DOHH2 (cell line): ENCODE measurements around the gene ELAVL1.

Experiments
- H3F3A ChIP-seq: fragments of 200-600 bp; sonication (generic), shearing (Covaris generic); 2 replicates; pipeline ENCODE4 v1.6.0; 2016; ENCODE audit warnings: antibody characterized with exemption, mild to moderate bottlenecking; ENCODE audit not compliant: control insufficient read depth, insufficient read depth
- H3K27ac ChIP-seq: fragments of 200-600 bp; sonication (generic); 2 replicates; pipeline ENCODE4 v1.5.1; 2014; ENCODE audit warnings: low read depth, mild to moderate bottlenecking, low read length, moderate library complexity
- H3K27me3 ChIP-seq: fragments of 200-600 bp; sonication (generic); 2 replicates; pipeline ENCODE4 v1.6.1; 2014; ENCODE audit warnings: mild to moderate bottlenecking, low read length, mixed read lengths; ENCODE audit not compliant: control insufficient read depth
- H3K36me3 ChIP-seq: fragments of 200-600 bp; sonication (generic); 2 replicates; pipeline ENCODE4 v1.6.1; 2014; ENCODE audit warnings: mild to moderate bottlenecking, low read length, moderate library complexity, mixed read lengths; ENCODE audit not compliant: control insufficient read depth
- H3K4me1 ChIP-seq: fragments of 200-600 bp; sonication (generic); 2 replicates; pipeline ENCODE4 v1.6.1; 2014; ENCODE audit warnings: mild to moderate bottlenecking, low read length, mixed read lengths; ENCODE audit not compliant: control insufficient read depth
- H3K4me2 ChIP-seq: fragments of 200-600 bp; sonication (generic); 2 replicates; pipeline ENCODE4 v1.6.0; 2014; ENCODE audit warnings: mild to moderate bottlenecking, low read length, moderate library complexity
- H3K4me3 ChIP-seq: fragments of 200-600 bp; sonication (generic); 2 replicates; pipeline ENCODE4 v1.5.1; 2014; ENCODE audit warnings: mild to moderate bottlenecking, low read length, mixed read lengths
- H3K79me2 ChIP-seq: fragments of 200-600 bp; sonication (generic); 2 replicates; pipeline ENCODE4 v1.6.1; 2014; ENCODE audit warnings: mild to moderate bottlenecking, low read length, mixed read lengths; ENCODE audit not compliant: control insufficient read depth
- H3K9me2 ChIP-seq: fragments of 200-600 bp; sonication (generic); replicated peaks from 2 replicates; pipeline ENCODE4 v1.6.1; 2014; ENCODE audit warnings: mild to moderate bottlenecking, low read length, mixed read lengths; ENCODE audit not compliant: control insufficient read depth
- H3K9me3 ChIP-seq: fragments of 200-600 bp; sonication (generic); 2 replicates; pipeline ENCODE4 v1.6.1; 2014; ENCODE audit warnings: antibody characterized with exemption, low read length, mixed read lengths; ENCODE audit not compliant: control insufficient read depth, insufficient read depth
- H4K20me1 ChIP-seq: fragments of 200-600 bp; sonication (generic); 2 replicates; pipeline ENCODE4 v1.6.0; 2014; ENCODE audit warnings: low read depth, mild to moderate bottlenecking, antibody characterized with exemption, low read length, moderate library complexity; ENCODE audit not compliant: control insufficient read depth, insufficient read depth
- CTCF ChIP-seq: fragments of 200-600 bp; sonication (generic); IDR thresholded peaks from one replicate; pipeline ENCODE4 v1.5.1; 2014; ENCODE audit warnings: antibody characterized with exemption, mild to moderate bottlenecking, low read depth, low read length; ENCODE audit not compliant: poor library complexity, severe bottlenecking
- EZH2phosphoT487 ChIP-seq: fragments of 200-600 bp; sonication (generic); IDR thresholded peaks from 2 replicates; pipeline ENCODE4 v1.6.1; 2017; ENCODE audit warnings: borderline replicate concordance, mild to moderate bottlenecking, antibody characterized with exemption, low read length, moderate library complexity, mixed read lengths

Gene ELAVL1

GRCh38 chr19:8044018-8044417 is 38.6 kb upstream of the ELAVL1 start:
- no peak overlapping the region for H3K4me2 ChIP-seq
- no peaks in the 10 kb centered on the region for H3K79me2 ChIP-seq
- no peaks in the 10 kb centered on the region for H3K36me3 ChIP-seq
- no peaks in the 10 kb centered on the region for H3K9me3 ChIP-seq
- no peaks in the 10 kb centered on the region for H3K4me1 ChIP-seq
- no peaks in the 10 kb centered on the region for H3K27me3 ChIP-seq
- H3F3A ChIP-seq: no peaks in the 10 kb centered on the region
- no peak for TF ChIP-seq EZH2phosphoT487
- TF ChIP-seq CTCF: no peak
- H4K20me1 ChIP-seq: no peaks in the 10 kb centered on the region
- H3K27ac ChIP-seq: no peak overlapping the region
- no peak overlapping the region for H3K4me3 ChIP-seq
- H3K9me2 ChIP-seq: no peaks in the 10 kb centered on the region

GRCh38 chr19:8042900-8043299 is 37.5 kb upstream of the ELAVL1 start:
- H3K79me2 ChIP-seq: no peaks in the 10 kb centered on the region
- TF ChIP-seq EZH2phosphoT487 (no peak), CTCF (no peak)
- no peaks in the 10 kb centered on the region for H3K4me1 ChIP-seq
- peaks cover 3% of the 10 kb centered on the region; the same call in 1 of the 2 replicates for H3K27me3 ChIP-seq
- no peak overlapping the region for H3K27ac ChIP-seq
- no peaks in the 10 kb centered on the region for H3K9me2 ChIP-seq
- H3K9me3 ChIP-seq: no peaks in the 10 kb centered on the region
- H3K4me3 ChIP-seq: no peak overlapping the region
- H3F3A ChIP-seq: no peaks in the 10 kb centered on the region
- no peaks in the 10 kb centered on the region for H3K36me3 ChIP-seq
- no peaks in the 10 kb centered on the region for H4K20me1 ChIP-seq
- H3K4me2 ChIP-seq: no peak overlapping the region

GRCh38 chr19:8041531-8041931 is 36.1 kb upstream of the ELAVL1 start:
- Histone ChIP-seq H4K20me1 (no peaks in the 10 kb centered on the region), H3K4me2 (no peak overlapping the region), H3K4me1 (no peaks in the 10 kb centered on the region), H3K9me3 (no peaks in the 10 kb centered on the region), H3K36me3 (no peaks in the 10 kb centered on the region), H3K79me2 (no peaks in the 10 kb centered on the region), H3K27me3 (peaks cover 3% of the 10 kb centered on the region; the same call in 1 of the 2 replicates), H3K4me3 (no peak overlapping the region), H3K9me2 (no peaks in the 10 kb centered on the region), H3F3A (no peaks in the 10 kb centered on the region), H3K27ac (no peak overlapping the region)
- no peak for TF ChIP-seq EZH2phosphoT487
- no peak for TF ChIP-seq CTCF
